K562 (cell line): Measurements from ENCODE around the gene ZNF865. TPM values are rescaled to one million over a fixed set of nuclear protein-coding genes. Genes with fewer than 3 reads are reported as not detected.

Experiments used
- DACH1 ChIP-seq: fragments of 450-650 bp; IDR thresholded peaks from 2 replicates; pipeline ENCODE4 v1.6.1; 2018; ENCODE audit not compliant: partially characterized antibody
- SOX6 ChIP-seq: fragments of 450-650 bp; IDR thresholded peaks from 2 replicates; pipeline ENCODE4 v1.6.1; 2014; ENCODE audit warnings: mild to moderate bottlenecking
- ZNF830 ChIP-seq: fragments of 250-450 bp; sonication (Bioruptor Pico); IDR thresholded peaks from 2 replicates; pipeline ENCODE4 v1.5.0; 2021; ENCODE audit warnings: mild to moderate bottlenecking
- polyA plus RNA-seq, 8 experiments: library from polyadenylated mRNA; depleted of rRNA in 4 of 8; stranded (reverse) in 5 of 8; unstranded in 3 of 8; fragments of >200 nt; fragmentation: Nextera tagmentation in 2 of 8; fragmentation: Illumina TruSeq in 1 of 8; extraction: Ambion mirVana in 2 of 8; extraction: Trizol in 1 of 8; gene quantifications; 2 replicates each; pipeline versions ENCODE4 v1.2.1 to v1.2.3, GENCODE V29; 2011 to 2014; ENCODE audit warnings: inconsistent platforms in 1 of 8, missing spikeins in 1 of 8
- total RNA-seq, 7 experiments: library from RNA; depleted of rRNA in 6 of 7; stranded (reverse); fragments of >200 nt in 6 of 7; fragmentation: Illumina TruSeq in 2 of 7; extraction: Trizol in 2 of 7; gene quantifications; 2 replicates each; pipeline versions ENCODE4 v1.2.1 to v1.2.3, GENCODE V29; 2011 to 2021; ENCODE audit warnings: low replicate concordance in 1 of 7
- TF ChIP-seq, protein P1 (sequence below): IDR thresholded peaks from 2 replicates; pipeline ENCODE4 v1.6.1; 2016; ENCODE audit warnings: missing genetic modification characterization, missing compliant biosample characterization
- TF ChIP-seq, protein P2 (sequence below): fragments of 450-650 bp; IDR thresholded peaks from 2 replicates; pipeline ENCODE4 v1.6.1; 2017; ENCODE audit warnings: antibody characterized with exemption, mild to moderate bottlenecking
- TF ChIP-seq, protein P3 (sequence below): IDR thresholded peaks from 2 replicates; pipeline ENCODE4 v1.6.1; 2014; ENCODE audit warnings: antibody characterized with exemption
- TF ChIP-seq, protein P4 (sequence below), 2 experiments: fragments of 450-650 bp; IDR thresholded peaks; 2 replicates each; pipeline ENCODE4 v1.6.1; 2016
- TF ChIP-seq, protein P5 (sequence below): sonication (generic); formaldehyde crosslinking; IDR thresholded peaks from 2 replicates; pipeline ENCODE4 v1.8.0; 2022; ENCODE audit warnings: mild to moderate bottlenecking, missing genetic modification reagents

Gene ZNF865
- total and polyA plus RNA-seq, 9 of the 15 experiments (the other 6 are each of a cell fraction or from before 2014, with no cell fraction given), result 0.40 to 18.8 (median 1.6) TPM; not detected in 2

DNA sequence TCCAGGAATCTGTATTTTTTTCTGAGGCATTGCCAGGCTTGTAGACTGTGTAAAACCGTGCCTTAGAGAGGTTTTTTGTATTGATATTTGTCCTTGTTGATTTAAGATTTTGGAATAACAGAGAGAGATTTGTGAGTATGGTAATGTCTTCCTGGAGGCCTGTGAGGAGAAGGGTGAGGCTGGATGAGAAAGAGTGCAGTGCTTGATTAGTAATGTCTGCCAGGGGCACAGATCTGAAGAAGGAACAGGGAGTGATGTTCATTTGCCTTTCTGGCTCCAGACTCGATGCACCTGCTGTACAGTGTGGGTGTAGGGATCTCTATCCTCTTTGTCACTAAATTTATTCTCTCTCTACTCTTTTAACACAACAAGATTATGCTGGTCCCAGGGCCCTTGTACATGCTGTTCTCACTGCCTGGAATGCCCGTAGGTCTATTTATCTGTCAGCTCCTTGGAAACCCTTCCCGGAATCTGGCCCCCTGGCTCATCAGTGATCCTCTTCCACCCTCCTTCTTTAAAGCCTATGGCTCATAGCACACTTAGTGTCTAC lies 10.4 kb upstream of the ZNF865 start (continued):
- TF ChIP-seq, protein P1, sequence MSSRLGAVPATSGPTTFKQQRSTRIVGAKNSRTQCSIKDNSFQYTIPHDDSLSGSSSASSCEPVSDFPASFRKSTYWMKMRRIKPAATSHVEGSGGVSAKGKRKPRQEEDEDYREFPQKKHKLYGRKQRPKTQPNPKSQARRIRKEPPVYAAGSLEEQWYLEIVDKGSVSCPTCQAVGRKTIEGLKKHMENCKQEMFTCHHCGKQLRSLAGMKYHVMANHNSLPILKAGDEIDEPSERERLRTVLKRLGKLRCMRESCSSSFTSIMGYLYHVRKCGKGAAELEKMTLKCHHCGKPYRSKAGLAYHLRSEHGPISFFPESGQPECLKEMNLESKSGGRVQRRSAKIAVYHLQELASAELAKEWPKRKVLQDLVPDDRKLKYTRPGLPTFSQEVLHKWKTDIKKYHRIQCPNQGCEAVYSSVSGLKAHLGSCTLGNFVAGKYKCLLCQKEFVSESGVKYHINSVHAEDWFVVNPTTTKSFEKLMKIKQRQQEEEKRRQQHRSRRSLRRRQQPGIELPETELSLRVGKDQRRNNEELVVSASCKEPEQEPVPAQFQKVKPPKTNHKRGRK (tag), result no peak
- TF ChIP-seq, protein P2, sequence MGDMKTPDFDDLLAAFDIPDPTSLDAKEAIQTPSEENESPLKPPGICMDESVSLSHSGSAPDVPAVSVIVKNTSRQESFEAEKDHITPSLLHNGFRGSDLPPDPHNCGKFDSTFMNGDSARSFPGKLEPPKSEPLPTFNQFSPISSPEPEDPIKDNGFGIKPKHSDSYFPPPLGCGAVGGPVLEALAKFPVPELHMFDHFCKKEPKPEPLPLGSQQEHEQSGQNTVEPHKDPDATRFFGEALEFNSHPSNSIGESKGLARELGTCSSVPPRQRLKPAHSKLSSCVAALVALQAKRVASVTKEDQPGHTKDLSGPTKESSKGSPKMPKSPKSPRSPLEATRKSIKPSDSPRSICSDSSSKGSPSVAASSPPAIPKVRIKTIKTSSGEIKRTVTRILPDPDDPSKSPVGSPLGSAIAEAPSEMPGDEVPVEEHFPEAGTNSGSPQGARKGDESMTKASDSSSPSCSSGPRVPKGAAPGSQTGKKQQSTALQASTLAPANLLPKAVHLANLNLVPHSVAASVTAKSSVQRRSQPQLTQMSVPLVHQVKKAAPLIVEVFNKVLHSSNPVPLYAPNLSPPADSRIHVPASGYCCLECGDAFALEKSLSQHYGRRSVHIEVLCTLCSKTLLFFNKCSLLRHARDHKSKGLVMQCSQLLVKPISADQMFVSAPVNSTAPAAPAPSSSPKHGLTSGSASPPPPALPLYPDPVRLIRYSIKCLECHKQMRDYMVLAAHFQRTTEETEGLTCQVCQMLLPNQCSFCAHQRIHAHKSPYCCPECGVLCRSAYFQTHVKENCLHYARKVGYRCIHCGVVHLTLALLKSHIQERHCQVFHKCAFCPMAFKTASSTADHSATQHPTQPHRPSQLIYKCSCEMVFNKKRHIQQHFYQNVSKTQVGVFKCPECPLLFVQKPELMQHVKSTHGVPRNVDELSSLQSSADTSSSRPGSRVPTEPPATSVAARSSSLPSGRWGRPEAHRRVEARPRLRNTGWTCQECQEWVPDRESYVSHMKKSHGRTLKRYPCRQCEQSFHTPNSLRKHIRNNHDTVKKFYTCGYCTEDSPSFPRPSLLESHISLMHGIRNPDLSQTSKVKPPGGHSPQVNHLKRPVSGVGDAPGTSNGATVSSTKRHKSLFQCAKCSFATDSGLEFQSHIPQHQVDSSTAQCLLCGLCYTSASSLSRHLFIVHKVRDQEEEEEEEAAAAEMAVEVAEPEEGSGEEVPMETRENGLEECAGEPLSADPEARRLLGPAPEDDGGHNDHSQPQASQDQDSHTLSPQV, result no peak
- TF ChIP-seq ZNF830 (CRISPR knock-in tag), result no peak
- TF ChIP-seq, protein P3, sequence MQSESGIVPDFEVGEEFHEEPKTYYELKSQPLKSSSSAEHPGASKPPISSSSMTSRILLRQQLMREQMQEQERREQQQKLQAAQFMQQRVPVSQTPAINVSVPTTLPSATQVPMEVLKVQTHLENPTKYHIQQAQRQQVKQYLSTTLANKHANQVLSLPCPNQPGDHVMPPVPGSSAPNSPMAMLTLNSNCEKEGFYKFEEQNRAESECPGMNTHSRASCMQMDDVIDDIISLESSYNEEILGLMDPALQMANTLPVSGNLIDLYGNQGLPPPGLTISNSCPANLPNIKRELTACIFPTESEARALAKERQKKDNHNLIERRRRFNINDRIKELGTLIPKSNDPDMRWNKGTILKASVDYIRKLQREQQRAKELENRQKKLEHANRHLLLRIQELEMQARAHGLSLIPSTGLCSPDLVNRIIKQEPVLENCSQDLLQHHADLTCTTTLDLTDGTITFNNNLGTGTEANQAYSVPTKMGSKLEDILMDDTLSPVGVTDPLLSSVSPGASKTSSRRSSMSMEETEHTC, result no peak
- TF ChIP-seq, protein P4, sequence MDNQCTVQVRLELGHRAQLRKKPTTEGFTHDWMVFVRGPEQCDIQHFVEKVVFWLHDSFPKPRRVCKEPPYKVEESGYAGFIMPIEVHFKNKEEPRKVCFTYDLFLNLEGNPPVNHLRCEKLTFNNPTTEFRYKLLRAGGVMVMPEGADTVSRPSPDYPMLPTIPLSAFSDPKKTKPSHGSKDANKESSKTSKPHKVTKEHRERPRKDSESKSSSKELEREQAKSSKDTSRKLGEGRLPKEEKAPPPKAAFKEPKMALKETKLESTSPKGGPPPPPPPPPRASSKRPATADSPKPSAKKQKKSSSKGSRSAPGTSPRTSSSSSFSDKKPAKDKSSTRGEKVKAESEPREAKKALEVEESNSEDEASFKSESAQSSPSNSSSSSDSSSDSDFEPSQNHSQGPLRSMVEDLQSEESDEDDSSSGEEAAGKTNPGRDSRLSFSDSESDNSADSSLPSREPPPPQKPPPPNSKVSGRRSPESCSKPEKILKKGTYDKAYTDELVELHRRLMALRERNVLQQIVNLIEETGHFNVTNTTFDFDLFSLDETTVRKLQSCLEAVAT (IDR thresholded peaks at IDR 0.05), result peak in 1 of 2 experiments; percentile 93; a peak in 2 of 4 replicates
- TF ChIP-seq SOX6, result no peak
- TF ChIP-seq, protein P5, sequence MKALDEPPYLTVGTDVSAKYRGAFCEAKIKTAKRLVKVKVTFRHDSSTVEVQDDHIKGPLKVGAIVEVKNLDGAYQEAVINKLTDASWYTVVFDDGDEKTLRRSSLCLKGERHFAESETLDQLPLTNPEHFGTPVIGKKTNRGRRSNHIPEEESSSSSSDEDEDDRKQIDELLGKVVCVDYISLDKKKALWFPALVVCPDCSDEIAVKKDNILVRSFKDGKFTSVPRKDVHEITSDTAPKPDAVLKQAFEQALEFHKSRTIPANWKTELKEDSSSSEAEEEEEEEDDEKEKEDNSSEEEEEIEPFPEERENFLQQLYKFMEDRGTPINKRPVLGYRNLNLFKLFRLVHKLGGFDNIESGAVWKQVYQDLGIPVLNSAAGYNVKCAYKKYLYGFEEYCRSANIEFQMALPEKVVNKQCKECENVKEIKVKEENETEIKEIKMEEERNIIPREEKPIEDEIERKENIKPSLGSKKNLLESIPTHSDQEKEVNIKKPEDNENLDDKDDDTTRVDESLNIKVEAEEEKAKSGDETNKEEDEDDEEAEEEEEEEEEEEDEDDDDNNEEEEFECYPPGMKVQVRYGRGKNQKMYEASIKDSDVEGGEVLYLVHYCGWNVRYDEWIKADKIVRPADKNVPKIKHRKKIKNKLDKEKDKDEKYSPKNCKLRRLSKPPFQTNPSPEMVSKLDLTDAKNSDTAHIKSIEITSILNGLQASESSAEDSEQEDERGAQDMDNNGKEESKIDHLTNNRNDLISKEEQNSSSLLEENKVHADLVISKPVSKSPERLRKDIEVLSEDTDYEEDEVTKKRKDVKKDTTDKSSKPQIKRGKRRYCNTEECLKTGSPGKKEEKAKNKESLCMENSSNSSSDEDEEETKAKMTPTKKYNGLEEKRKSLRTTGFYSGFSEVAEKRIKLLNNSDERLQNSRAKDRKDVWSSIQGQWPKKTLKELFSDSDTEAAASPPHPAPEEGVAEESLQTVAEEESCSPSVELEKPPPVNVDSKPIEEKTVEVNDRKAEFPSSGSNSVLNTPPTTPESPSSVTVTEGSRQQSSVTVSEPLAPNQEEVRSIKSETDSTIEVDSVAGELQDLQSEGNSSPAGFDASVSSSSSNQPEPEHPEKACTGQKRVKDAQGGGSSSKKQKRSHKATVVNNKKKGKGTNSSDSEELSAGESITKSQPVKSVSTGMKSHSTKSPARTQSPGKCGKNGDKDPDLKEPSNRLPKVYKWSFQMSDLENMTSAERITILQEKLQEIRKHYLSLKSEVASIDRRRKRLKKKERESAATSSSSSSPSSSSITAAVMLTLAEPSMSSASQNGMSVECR (CRISPR knock-in tag), result no peak
- no peak for TF ChIP-seq DACH1
